RWPE2 (cell line): ENCODE measurements around the gene CSTA.

Experiments used
- ATAC-seq: fragments of 200-7000 bp; cut with Tn5 transposase; 3 replicates; pipeline ENCODE4 v1.9.1; 2021; ENCODE audit warnings: low read depth
- DNase-seq: peaks from one replicate; pipeline ENCODE4 v3.0.0-alpha.2; 2020; ENCODE audit warnings: low spot score
- H3K27ac ChIP-seq: fragments of 450-650 bp; 2 replicates; pipeline ENCODE4 v1.5.1; 2017; ENCODE audit warnings: mild to moderate bottlenecking; ENCODE audit not compliant: poor library complexity, severe bottlenecking
- H3K27me3 ChIP-seq: fragments of 250-450 bp; sonication (Bioruptor Pico); 2 replicates; pipeline ENCODE4 v1.5.1; 2021; ENCODE audit warnings: mild to moderate bottlenecking, moderate library complexity; ENCODE audit not compliant: insufficient read depth, poor library complexity, severe bottlenecking
- H3K36me3 ChIP-seq: fragments of 250-450 bp; sonication (Bioruptor Pico); 2 replicates; pipeline ENCODE4 v1.5.1; 2020; ENCODE audit warnings: low read depth, mild to moderate bottlenecking, moderate library complexity
- H3K4me1 ChIP-seq: fragments of 250-450 bp; sonication (Bioruptor Pico); 2 replicates; pipeline ENCODE4 v1.5.1; 2021; ENCODE audit warnings: mild to moderate bottlenecking, moderate library complexity; ENCODE audit not compliant: insufficient read depth, poor library complexity, severe bottlenecking
- H3K4me3 ChIP-seq: fragments of 250-450 bp; sonication (Bioruptor Pico); 2 replicates; pipeline ENCODE4 v1.5.1; 2021; ENCODE audit warnings: mild to moderate bottlenecking, moderate library complexity; ENCODE audit not compliant: severe bottlenecking
- H3K9me3 ChIP-seq: fragments of 250-450 bp; sonication (Bioruptor Pico); 2 replicates; pipeline ENCODE4 v1.5.1; 2021; ENCODE audit warnings: mild to moderate bottlenecking, moderate library complexity; ENCODE audit not compliant: severe bottlenecking
- CTCF ChIP-seq: fragments of 450-650 bp; IDR thresholded peaks from one replicate; pipeline ENCODE4 v1.5.1; 2017; ENCODE audit warnings: mild to moderate bottlenecking, moderate library complexity; ENCODE audit not compliant: poor library complexity, severe bottlenecking

CSTA gene

GRCh38 chr3:122383771-122384697, 59.0 kb downstream of the CSTA start, which contains the start of gene FAM162A:
Gene FAM162A, plus strand, starts transcription at chr3:122384182. Its CDS starts 84 bp downstream, at chr3:122384266.
- H3K27me3 ChIP-seq, result no peaks in the 10 kb centered on the region
- peaks cover 13% of the 10 kb centered on the region; the same call in 1 of the 2 replicates for H3K36me3 ChIP-seq
- TF ChIP-seq CTCF, result peak; percentile 82
- H3K4me1 ChIP-seq, result peaks cover 6% of the 10 kb centered on the region
- no peaks in the 10 kb centered on the region for H3K9me3 ChIP-seq
- peak within 1 kb of the TSS; percentile 82 for H3K27ac ChIP-seq
- ATAC-seq (peak; percentile 91), DNase-seq (peak; percentile 88)
- peak within 1 kb of the TSS; percentile 72 for H3K4me3 ChIP-seq

- H3K9me3 ChIP-seq, result no peaks in the 10 kb centered on the region
- H3K36me3 ChIP-seq, result peaks cover 8% of the 10 kb centered on the region; the same call in 1 of the 2 replicates
- ATAC-seq (no peak), DNase-seq (no peak)
- no peak overlapping the region for H3K4me3 ChIP-seq
- peaks cover 2% of the 10 kb centered on the region for H3K4me1 ChIP-seq
- no peak for TF ChIP-seq CTCF
- H3K27ac ChIP-seq, result no peak overlapping the region
- H3K27me3 ChIP-seq, result no peaks in the 10 kb centered on the region
Observed at GRCh38 chr3:122387709-122388108, 62.7 kb downstream of the CSTA start.

GRCh38 chr3:122389197-122389596, 64.1 kb downstream of the CSTA start:
- Histone ChIP-seq H3K9me3 (no peaks in the 10 kb centered on the region), H3K4me1 (peaks cover 7% of the 10 kb centered on the region), H3K27ac (no peak overlapping the region), H3K4me3 (no peak overlapping the region), H3K27me3 (no peaks in the 10 kb centered on the region), H3K36me3 (peaks cover 8% of the 10 kb centered on the region; the same call in 1 of the 2 replicates)
- no peak for TF ChIP-seq CTCF
- ATAC-seq (no peak), DNase-seq (no peak)

- ATAC-seq (no peak), DNase-seq (no peak)
- TF ChIP-seq CTCF, result no peak
- Histone ChIP-seq H3K4me3 (no peak overlapping the region), H3K4me1 (peaks cover 12% of the 10 kb centered on the region), H3K27ac (no peak overlapping the region), H3K9me3 (no peaks in the 10 kb centered on the region), H3K27me3 (no peaks in the 10 kb centered on the region), H3K36me3 (peaks cover 8% of the 10 kb centered on the region; the same call in 1 of the 2 replicates)
Observed at GRCh38 chr3:122389892-122390291, 64.8 kb downstream of the CSTA start.
